Stimulated activated memory B cell treated with anti-CD40 and anti-IgM and Interleukin-4, amounts not matched to agents 10 μg/mL and 1 μg/mL and 100 μg/mL, for 72 hours (primary cell): ENCODE data around the gene SELENOF.
A peak's percentile ranks its signal among the peaks of the same experiment; 100 is the strongest.

Experiments used
- ATAC-seq: fragments of 150-1000 bp; cut with Tn5 transposase; 2 replicates; pipeline ENCODE4 v1.10.0; 2021
- H3K27ac Mint-ChIP-seq: one replicate; pipeline ENCODE4 v1.8.0; 2022; ENCODE audit warnings: mild to moderate bottlenecking, mixed read lengths
- H3K27me3 Mint-ChIP-seq: one replicate; pipeline ENCODE4 v1.8.0; 2022; ENCODE audit warnings: mixed read lengths
- H3K36me3 Mint-ChIP-seq: one replicate; pipeline ENCODE4 v1.8.0; 2022; ENCODE audit warnings: mixed read lengths
- H3K4me1 Mint-ChIP-seq: one replicate; pipeline ENCODE4 v1.8.0; 2022; ENCODE audit warnings: mixed read lengths
- H3K4me3 Mint-ChIP-seq: one replicate; pipeline ENCODE4 v1.8.0; 2022; ENCODE audit warnings: mild to moderate bottlenecking, moderate library complexity, mixed read lengths
- H3K9me3 Mint-ChIP-seq: one replicate; pipeline ENCODE4 v1.8.0; 2022; ENCODE audit warnings: mixed read lengths

SELENOF gene

DNA sequence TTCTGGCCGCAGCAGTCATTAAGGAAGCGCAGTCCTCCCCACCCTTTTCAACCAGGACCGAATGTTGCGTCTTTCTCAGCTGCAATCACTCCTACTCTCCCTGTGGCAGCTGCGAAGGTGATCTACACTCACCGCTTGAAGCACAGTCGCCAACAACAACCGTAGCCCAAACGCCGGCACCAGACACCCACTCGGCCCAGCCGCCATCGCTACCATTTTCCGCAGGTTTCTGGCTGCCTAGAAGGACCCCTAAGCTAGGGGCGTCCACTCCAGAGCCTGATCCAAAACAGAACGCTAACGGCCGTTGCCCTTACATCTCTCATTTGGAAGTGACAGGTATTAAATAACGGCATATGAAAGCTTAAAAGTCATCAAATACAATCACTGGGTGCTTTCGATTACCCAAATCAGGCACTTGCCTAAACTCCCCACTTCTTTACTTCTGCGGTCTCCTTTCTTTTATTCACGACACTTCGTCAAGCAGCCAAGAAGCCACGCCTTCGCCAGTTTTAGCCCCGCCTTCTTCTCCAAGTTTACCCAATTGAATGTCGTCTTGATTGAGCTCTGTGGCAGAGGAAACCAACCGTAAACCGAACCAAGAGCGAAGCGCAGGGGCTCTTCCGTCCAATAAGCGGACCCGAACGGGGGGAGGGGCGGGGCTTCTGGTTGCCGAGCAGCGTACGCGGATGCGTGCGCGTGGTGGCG lies at the start of gene SELENOF:
SELENOF (minus strand) TSS at position 231 of the 705 bp plus-strand sequence; CDS start at position 216, 15 bp downstream.
- no peaks in the 10 kb centered on the region for H3K27me3 Mint-ChIP-seq
- H3K4me1 Mint-ChIP-seq, result peaks cover 40% of the 10 kb centered on the region
- peak; percentile 97 for ATAC-seq
- no peak within 1 kb of the TSS for H3K4me3 Mint-ChIP-seq
- H3K36me3 Mint-ChIP-seq, result peaks cover 24% of the 10 kb centered on the region
- H3K27ac Mint-ChIP-seq, result no peak within 1 kb of the TSS
- no peaks in the 10 kb centered on the region for H3K9me3 Mint-ChIP-seq

DNA sequence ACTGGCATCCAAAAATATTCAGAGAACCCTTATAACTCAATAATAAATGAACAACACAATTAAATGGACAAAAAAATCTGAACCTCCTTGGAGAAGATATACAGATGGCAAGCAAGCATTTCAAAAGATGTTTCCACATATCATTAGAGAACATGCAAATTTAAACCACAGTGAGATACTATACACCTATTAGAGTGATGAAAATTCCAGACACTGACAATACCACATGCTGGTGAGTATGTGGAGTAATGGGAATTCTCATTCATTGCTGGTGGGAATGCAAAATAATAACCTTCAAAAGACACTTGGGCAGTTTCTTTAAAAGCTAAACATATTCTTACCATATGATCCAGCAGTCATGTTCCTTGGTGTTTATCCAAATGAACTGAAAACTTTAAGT lies 46.6 kb upstream of the SELENOF start:
- no peak for ATAC-seq
- Mint-ChIP-seq H3K27me3 (no peaks in the 10 kb centered on the region), H3K9me3 (no peaks in the 10 kb centered on the region), H3K27ac (no peak overlapping the region), H3K4me3 (no peak overlapping the region), H3K36me3 (peaks cover 5% of the 10 kb centered on the region), H3K4me1 (peaks cover 7% of the 10 kb centered on the region)

- no peak for ATAC-seq
- H3K9me3 Mint-ChIP-seq, result no peaks in the 10 kb centered on the region
- H3K36me3 Mint-ChIP-seq, result peaks cover 5% of the 10 kb centered on the region
- no peak overlapping the region for H3K27ac Mint-ChIP-seq
- H3K27me3 Mint-ChIP-seq, result no peaks in the 10 kb centered on the region
- peaks cover 11% of the 10 kb centered on the region for H3K4me1 Mint-ChIP-seq
- H3K4me3 Mint-ChIP-seq, result no peak overlapping the region
Measured at GRCh38 chr1:86957221-86957620, 43.3 kb upstream of the SELENOF start.

DNA sequence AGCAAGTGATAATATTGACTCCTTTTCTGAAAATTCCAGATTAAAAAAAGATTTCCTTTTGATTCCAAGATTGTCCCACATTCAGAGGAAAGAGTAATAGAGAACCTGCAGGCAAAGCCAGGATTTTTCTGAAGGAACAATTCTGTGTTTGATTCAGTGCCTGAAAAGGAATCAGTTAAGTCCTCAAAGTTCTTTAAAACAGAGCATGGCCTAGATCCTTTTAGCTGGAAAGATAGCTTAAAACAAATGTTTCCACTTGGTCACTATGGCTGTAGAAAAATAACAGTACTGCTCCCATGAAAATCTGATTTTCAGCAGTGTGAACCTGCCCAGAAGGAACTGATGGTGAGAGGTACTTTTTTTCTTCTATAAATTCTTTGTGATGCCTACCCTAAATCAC lies 42.3 kb upstream of the SELENOF start:
- Mint-ChIP-seq H3K27ac (no peak overlapping the region), H3K4me3 (no peak overlapping the region), H3K27me3 (no peaks in the 10 kb centered on the region), H3K36me3 (peaks cover 5% of the 10 kb centered on the region), H3K4me1 (peaks cover 11% of the 10 kb centered on the region), H3K9me3 (no peaks in the 10 kb centered on the region)
- no peak for ATAC-seq

- ATAC-seq, result no peak
- H3K4me3 Mint-ChIP-seq, result no peak overlapping the region
- peaks cover 5% of the 10 kb centered on the region for H3K36me3 Mint-ChIP-seq
- no peaks in the 10 kb centered on the region for H3K27me3 Mint-ChIP-seq
- H3K9me3 Mint-ChIP-seq, result no peaks in the 10 kb centered on the region
- peaks cover 12% of the 10 kb centered on the region for H3K4me1 Mint-ChIP-seq
- H3K27ac Mint-ChIP-seq, result no peak overlapping the region
Measured at GRCh38 chr1:86955678-86956077, 41.8 kb upstream of the SELENOF start.

- Mint-ChIP-seq H3K36me3 (peaks cover 2% of the 10 kb centered on the region), H3K4me1 (peaks cover 18% of the 10 kb centered on the region), H3K27ac (no peak overlapping the region), H3K9me3 (no peaks in the 10 kb centered on the region), H3K27me3 (no peaks in the 10 kb centered on the region), H3K4me3 (peak overlapping the region; percentile 16)
- no peak for ATAC-seq
Measured at GRCh38 chr1:86953167-86953566, 39.2 kb upstream of the SELENOF start.

- Mint-ChIP-seq H3K27ac (no peak overlapping the region), H3K27me3 (no peaks in the 10 kb centered on the region)
Measured at GRCh38 chr1:86951430-86951829, 37.5 kb upstream of the SELENOF start.

DNA sequence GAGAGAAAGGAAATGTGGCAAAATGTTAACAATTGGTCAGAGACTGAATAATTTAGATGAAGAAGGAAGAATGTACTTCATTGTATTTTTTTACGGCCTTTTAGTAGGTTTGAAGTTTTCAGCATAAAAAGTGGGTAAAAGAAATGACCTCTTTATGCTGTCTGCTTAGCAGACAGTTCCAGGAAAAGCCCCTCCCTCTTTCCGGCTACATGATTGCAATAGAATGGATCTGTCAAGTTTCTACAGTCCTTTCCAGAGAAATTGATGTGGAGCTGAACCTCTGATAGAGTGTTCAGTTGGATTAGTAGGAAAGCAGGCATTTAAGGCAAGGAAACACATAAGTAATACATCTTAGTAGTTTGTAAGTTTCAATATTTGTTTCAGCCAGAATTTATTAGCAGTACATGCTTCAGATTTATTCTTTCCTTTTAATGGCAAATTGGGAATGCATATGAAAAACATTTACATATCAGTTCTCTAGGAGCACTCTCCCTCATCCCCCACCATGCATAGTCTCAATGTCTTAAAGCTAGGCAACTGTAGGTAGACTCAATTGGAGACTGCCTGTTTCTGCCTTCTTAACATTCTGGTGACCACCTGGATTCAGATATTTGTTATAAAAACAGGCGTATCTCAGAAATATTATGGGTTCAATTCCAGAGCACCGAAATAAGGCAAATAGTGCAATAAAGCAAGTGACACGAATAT lies 36.9 kb upstream of the SELENOF start:
- ATAC-seq, result no peak
- H3K9me3 Mint-ChIP-seq, result no peaks in the 10 kb centered on the region
- peaks cover 18% of the 10 kb centered on the region for H3K4me1 Mint-ChIP-seq
- no peaks in the 10 kb centered on the region for H3K36me3 Mint-ChIP-seq
- no peak overlapping the region for H3K27ac Mint-ChIP-seq
- no peaks in the 10 kb centered on the region for H3K27me3 Mint-ChIP-seq
- H3K4me3 Mint-ChIP-seq, result no peak overlapping the region

More at GRCh38 chr1:86951430-86951829, 37.5 kb upstream of the SELENOF start:
- Mint-ChIP-seq H3K4me1 (peaks cover 18% of the 10 kb centered on the region), H3K9me3 (no peaks in the 10 kb centered on the region), H3K36me3 (no peaks in the 10 kb centered on the region), H3K4me3 (no peak overlapping the region)
- no peak for ATAC-seq

- H3K27ac Mint-ChIP-seq, result no peak overlapping the region
- ATAC-seq, result no peak
- no peaks in the 10 kb centered on the region for H3K9me3 Mint-ChIP-seq
- H3K27me3 Mint-ChIP-seq, result no peaks in the 10 kb centered on the region
- H3K4me3 Mint-ChIP-seq, result no peak overlapping the region
- H3K36me3 Mint-ChIP-seq, result no peaks in the 10 kb centered on the region
- H3K4me1 Mint-ChIP-seq, result peaks cover 17% of the 10 kb centered on the region
Measured at GRCh38 chr1:86948212-86948611, 34.3 kb upstream of the SELENOF start.

DNA sequence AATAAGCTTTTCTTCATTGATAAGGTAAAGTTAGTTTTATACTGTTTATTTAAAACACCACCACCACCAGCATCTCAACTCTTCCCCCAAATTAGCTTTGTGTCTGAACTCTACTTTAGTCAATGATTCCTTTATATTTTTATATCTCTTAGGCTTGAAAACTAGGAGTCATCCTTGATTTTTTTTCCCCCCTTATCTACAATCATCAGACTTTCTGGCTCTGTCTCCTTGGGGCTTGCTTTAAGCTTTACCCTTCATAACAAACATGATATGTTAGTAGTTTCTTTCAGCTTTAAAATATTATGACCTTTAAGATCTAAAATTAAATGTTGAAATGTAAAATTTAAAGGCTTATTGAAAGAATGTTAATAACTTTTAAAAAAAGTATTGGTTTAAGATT lies 28.8 kb upstream of the SELENOF start:
- ATAC-seq, result no peak
- Mint-ChIP-seq H3K4me3 (no peak overlapping the region), H3K36me3 (no peaks in the 10 kb centered on the region), H3K4me1 (peaks cover 19% of the 10 kb centered on the region), H3K27ac (no peak overlapping the region), H3K27me3 (no peaks in the 10 kb centered on the region), H3K9me3 (no peaks in the 10 kb centered on the region)

DNA sequence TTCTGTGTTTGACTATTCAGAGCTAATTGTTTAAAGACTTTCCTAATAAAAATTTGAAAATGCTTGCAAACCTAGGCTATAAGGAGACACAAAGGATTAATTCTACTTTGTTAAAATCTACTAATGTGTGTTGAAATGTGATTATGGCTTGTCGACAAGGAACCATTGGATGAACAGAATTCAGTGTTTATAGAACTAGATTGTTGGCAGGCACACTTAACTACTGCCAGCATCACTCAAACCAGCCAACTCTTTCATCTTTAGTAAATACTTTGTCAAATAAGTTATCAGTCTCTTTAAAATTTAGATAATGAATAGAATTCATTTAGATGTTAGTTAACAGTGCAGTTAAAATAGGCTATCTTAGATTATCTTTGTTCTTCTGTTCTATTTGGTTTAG lies 28.1 kb upstream of the SELENOF start:
- Mint-ChIP-seq H3K27ac (no peak overlapping the region), H3K36me3 (no peaks in the 10 kb centered on the region)

DNA sequence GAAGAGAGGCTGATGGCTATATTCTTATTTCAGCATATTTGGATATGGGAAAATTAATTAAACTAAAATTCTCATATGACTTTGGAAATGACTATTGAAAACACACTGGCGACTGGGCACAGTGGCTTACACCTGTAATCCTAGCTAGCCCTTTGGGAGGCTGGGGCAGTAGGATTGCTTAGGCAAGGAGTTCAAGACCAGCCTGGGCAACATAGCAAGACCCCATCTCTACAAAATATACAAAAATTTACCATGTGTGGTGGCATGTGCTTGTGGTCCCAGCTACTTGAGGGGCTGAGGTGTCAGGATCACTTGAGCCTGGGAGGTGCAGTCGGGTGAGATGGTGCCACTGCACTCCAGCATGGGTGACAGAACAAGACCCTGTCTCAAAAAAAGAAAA lies 26.7 kb upstream of the SELENOF start:
- H3K27me3 Mint-ChIP-seq, result no peaks in the 10 kb centered on the region
- H3K27ac Mint-ChIP-seq, result no peak overlapping the region
- no peak overlapping the region for H3K4me3 Mint-ChIP-seq
- no peaks in the 10 kb centered on the region for H3K36me3 Mint-ChIP-seq
- ATAC-seq, result no peak
- H3K4me1 Mint-ChIP-seq, result peaks cover 19% of the 10 kb centered on the region
- no peaks in the 10 kb centered on the region for H3K9me3 Mint-ChIP-seq

More for the DNA sequence above, 28.1 kb upstream of the SELENOF start:
- ATAC-seq, result no peak
- Mint-ChIP-seq H3K4me3 (no peak overlapping the region), H3K9me3 (no peaks in the 10 kb centered on the region), H3K27me3 (no peaks in the 10 kb centered on the region), H3K4me1 (peaks cover 19% of the 10 kb centered on the region)

DNA sequence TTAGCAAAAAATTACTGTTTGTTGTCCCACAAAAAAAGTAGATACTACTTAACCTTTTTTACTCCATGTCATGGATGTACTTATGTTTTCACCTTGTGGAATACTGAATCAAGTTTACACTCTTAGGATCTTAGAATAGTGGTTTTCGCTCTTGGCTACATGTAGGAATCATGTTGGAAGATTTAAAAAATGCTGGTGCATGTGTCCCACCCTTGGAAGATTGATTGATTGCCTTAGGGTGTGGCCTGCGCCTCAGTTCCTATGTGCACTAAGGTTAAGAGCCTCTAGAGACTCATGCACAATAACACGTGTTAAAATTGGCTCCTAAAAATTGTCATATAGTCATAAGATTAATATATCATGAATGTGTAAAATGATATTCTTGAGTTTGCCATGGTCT lies 25.5 kb upstream of the SELENOF start:
- Mint-ChIP-seq H3K27ac (peak overlapping the region; percentile 7), H3K9me3 (no peaks in the 10 kb centered on the region), H3K4me1 (peaks cover 19% of the 10 kb centered on the region), H3K4me3 (no peak overlapping the region), H3K36me3 (no peaks in the 10 kb centered on the region), H3K27me3 (no peaks in the 10 kb centered on the region)
- no peak for ATAC-seq

DNA sequence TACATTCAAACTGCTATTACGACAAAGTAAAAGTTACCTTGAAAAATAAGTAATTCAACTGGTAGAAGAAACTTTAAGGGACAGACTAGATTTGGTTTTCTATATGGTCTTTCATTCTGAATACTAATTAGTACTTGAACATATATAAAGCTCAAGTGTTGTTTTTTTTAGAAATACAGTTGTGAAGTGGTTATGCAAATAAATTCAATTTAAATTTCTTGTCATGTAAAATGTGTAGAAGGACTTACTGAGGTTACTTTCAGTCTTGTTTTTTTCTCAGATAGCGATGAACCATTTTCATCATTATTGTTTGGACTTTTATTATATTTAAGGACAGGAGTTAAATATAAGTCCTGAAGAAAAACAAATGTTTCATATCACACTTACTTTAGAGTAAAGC lies 24.9 kb upstream of the SELENOF start:
- Mint-ChIP-seq H3K27ac (peak overlapping the region; percentile 7), H3K4me3 (no peak overlapping the region), H3K4me1 (peaks cover 25% of the 10 kb centered on the region), H3K27me3 (no peaks in the 10 kb centered on the region), H3K9me3 (no peaks in the 10 kb centered on the region), H3K36me3 (no peaks in the 10 kb centered on the region)
- ATAC-seq, result no peak

GRCh38 chr1:86938450-86938849 lies 24.5 kb upstream of the SELENOF start:
- peaks cover 29% of the 10 kb centered on the region for H3K4me1 Mint-ChIP-seq
- no peaks in the 10 kb centered on the region for H3K9me3 Mint-ChIP-seq
- H3K4me3 Mint-ChIP-seq, result no peak overlapping the region
- peak overlapping the region; percentile 7 for H3K27ac Mint-ChIP-seq
- H3K27me3 Mint-ChIP-seq, result no peaks in the 10 kb centered on the region
- no peaks in the 10 kb centered on the region for H3K36me3 Mint-ChIP-seq
- no peak for ATAC-seq
